NCI-H1092 treated with DMSO at 0.1 percent for 48 hours (cell line): ENCODE measurements around the gene CKAP5.

ENCODE experiments used
- DNase-seq: peaks from one replicate; lab custom pipeline; 2025; lab: John Stamatoyannopoulos, UW

CKAP5 gene

DNA sequence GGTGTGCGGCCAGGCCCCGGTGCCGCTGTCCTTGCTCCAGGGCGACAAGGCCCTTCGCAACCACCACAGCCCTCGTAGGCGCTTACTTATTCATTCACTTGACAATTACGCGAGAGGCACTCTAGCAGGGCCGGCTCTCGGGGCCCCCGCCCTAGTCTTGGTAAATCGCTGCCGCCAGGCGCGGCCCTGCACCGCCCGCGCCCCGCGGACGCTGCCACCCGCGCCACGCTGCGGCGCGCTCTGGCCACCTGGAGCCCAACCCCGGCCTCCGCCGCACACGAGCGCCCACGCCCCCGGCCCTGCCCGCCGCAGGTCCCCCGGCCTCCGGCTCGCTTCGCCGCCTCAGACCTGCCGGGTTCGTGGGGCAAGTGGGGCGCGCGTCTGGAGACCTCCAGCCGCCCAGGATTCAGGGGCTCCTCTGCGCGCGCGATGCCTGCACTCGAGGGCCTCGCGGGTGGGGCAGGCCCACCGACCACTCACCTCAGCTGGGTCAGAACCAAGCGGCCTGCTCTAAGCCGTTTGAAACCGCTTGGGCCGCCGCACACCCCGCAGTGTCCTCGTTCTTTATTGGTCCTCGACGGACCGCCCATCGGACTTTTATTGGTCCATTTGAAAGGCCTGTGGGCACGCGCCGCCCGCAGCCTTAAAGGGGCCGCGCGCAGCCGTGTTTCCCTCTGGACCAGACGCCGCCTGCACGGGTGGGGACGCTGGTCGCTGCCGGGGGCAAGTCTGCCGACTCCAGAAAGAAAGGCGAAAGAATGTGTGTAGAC lies at the start of gene CKAP5:
Gene CKAP5 (minus strand): TSS at position 541 of the 770 bp plus-strand sequence. CDS start 25,049 bp downstream, outside the sequence.
- DNase-seq = peak; percentile 96

DNA sequence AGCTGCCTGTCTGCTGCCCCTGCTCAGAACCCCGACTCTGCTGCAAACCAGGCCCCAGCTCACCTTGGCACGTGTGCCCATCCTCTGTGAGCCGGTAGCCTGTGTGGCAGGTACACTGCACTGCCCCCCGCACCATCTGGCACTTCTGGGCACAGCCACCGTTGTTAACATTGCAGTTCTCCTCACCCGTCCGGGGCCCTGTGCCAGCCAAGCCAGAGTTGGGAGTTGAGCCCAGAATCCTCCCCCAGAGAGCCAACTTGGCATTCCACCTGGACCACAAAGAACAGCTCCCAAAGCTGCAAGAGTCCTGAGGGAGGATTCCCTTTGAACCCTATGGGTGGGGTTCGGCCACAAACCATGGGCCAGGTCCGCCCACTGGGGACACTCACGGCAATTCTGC lies 49.7 kb upstream of the CKAP5 start:
- peak; percentile 80 for DNase-seq

DNA sequence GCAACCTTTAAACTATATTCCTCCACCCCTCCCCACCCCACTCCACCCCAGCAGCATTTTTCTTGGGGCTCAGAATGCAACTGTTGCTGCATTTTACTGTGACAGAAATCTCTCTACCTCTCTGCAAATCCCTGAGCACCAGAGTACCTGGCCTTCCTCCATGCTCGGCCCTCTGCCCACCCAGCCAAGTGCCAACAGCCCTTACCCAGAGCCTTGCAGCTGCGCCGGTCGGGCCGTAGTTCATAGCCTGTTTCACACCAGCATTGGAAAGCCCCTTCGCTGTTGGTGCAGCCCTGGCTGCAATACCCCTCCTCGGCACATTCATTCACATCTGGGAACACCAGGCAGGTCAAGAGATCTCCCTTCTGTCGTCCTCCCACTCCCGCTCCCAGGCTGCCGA lies 48.9 kb upstream of the CKAP5 start:
- peak; percentile 59 for DNase-seq

DNA sequence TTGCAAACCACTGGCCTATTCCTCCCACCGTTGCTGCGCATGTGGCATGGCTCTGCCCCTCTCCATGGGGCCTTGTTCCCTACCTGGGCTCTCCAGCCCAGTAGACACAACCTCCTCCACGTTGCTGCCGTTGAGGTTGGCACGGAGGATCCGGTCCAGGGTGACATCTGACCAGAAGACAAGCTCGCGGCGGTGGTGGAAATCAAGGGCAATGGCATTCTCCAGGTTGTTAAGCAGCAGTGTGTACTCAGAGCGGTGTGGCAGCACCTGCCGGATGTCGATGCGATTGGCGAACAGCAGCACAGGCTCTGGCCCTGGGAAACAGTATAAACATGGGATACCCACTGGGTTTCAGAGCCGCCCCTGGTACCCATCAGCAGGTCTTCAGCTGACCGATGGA lies 48.4 kb upstream of the CKAP5 start:
- peak; percentile 86 for DNase-seq

DNA sequence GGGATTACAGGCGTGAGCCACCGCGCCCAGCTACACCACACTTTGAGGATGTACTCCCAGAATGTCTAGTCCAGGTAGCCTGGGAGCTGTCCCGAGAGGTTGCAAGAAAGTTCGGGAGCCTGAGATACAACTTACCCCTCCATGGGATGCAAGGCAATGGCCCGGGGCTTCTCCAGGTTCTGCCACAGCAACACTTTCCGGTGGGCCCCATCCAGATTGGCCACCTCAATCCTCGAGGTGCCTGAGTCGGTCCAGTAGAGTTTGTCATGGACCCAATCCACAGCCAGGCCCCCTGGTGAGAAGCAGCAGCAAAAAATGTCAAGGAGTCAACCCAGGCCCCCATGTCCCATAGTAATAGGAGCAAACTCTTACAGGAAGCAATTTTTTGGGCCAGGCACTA lies 46.8 kb upstream of the CKAP5 start:
- no peak for DNase-seq

DNA sequence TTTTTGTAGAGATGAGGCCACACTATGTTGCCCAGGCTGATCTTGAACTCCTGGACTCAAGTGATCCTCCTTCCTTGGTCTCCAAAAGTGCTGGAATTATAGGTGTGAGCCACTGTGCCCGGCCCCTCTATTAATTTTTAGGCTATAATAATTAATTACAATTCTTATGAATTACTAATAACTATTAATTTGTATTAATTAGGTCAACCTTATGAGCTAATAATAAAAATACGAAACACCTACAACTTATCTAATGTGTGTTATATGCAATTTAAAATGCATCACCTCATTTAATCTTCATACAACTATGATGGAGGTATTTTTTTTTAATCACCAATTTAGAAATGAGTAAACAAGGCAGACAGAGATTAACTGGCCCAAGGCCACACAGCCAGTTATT lies 46.0 kb upstream of the CKAP5 start:
- no peak for DNase-seq

DNA sequence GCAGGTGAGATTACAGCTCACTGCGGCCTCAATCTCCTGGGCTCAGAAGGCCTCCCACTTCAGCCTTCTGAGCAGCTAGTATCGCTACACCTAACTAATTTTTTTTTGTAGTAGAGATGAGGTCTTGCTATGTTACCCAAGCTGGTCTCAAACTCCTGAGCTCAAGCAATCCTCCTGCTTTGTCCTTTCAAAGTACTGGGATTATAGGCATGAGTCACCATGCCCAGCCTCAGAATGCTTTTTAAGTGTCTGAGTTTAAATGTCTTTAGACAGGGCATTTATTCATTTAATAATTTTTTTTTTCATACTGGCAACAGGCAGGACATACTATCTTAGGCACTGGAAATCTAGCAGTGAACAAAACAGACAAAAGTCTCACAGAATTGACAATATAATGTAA lies 44.6 kb upstream of the CKAP5 start:
- DNase-seq = no peak

DNA sequence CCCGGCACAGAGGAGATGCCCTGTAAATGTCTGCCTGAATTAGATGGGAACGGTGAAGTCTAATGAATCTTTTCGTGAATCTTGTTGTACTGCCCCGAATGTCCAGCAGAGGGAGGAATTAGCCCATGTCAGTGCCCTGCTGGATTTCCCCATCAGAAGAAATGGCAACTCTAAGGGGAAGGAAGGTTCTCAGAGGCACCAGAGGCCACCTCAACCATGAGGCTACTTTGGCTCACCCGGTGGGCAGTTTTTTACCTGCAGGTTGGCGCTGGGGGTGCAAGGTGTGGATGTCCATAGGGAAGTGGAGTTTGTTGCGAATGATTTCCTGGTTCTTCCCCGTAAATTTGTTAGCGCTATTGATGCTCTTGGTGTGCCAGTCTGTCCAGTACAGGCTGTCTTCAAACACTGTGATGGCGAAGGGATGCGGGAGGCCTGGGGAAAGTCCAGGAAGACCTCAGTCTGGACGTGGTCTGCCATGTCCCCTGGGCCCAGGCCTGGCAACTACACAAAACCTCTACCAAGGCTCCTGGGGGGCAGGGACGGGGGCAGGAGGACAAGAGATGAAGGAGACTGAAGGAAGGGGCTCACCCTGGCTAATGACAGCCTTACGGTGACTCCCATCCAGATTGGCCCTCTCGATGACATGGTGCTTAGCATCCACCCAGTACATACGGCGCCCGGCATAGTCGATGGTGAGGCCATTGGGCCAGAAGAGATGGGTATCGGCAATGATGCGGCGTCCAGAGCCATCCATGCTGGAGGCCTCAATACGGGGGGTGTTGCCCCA lies 43.8 kb upstream of the CKAP5 start:
- peak; percentile 86 for DNase-seq

DNA sequence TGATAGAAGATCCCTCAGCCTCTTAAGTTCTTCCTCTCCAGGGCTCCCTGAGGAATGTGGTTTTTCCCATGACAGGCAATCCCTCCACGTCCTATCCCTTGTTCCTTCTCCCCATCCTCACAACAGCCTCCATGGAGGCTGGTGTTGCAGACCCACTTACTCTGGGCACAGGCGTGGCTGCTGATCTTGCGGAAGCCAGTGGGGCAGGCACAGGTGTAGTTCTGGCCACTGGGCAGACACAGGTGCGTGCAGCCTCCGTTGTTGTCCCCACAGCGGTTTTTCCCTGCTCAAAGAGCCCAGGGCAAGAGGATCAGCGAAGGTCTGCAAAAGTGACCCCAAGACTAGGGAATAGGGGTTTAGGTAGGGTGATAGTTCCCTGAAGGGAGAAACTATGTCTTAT lies 43.2 kb upstream of the CKAP5 start:
- DNase-seq = no peak

DNA sequence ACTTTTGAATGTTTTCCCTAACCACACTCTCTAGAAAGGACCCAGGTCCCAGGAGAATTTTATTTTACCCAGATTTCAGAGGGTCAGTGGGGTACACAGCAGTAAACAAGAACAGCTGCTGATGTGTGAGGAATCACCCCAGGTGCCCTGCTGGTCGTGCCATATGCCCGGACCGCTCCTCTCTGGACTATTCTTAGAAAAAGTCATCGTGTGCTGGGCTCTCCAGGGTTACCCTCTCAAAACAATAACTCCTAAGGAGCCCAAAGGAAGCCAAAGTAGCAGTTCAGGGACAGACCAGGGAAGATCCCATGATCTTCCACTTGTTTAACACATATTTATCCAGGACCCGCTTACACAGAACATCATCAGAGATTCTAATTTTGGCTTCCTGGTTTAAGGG lies 42.6 kb upstream of the CKAP5 start:
- no peak for DNase-seq

DNA sequence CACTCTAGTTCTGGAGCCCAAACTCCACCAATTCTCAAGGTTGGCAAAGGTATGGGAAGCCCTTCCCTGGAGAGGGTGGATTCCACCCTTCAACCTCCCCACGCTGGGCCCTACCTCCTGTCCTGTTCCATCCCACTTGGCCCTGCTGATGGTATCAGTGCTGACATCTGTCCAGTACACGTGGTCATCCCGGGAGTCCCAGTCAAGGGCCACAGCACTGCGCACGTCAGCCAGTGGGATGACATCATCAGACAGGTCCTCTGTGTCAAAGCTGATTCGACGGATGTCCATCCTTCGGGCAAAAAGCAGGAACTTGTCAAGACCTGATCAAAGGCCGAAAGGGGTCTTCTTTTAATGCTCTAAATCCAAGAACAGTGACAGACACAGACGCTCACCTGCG lies 40.1 kb upstream of the CKAP5 start:
- DNase-seq = no peak

DNA sequence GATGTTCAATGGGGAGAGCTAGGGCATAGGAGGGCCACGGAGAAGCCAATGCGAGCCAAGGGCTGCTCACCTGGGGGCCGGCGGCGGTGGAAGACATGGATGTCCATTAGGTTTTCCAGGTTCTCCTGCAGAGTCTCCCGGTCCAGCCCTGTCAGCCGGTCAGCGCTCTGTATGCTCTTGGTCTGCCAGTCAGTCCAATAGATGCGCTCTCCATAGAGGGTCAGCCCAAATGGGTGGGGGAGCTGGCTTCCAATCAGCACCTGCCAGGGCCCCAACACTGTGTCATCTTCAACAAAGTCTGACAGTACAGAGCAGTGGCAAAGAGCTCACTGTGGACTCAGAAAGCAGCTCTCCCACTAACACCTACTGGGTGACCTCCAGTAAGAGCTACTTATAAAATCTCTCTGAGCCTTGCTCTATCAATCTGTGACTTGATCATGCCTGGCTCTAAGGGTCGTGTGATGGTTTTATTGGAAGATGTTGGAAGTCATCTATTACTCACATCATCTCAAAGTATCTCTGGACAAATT lies 33.0 kb upstream of the CKAP5 start:
- DNase-seq = no peak

DNA sequence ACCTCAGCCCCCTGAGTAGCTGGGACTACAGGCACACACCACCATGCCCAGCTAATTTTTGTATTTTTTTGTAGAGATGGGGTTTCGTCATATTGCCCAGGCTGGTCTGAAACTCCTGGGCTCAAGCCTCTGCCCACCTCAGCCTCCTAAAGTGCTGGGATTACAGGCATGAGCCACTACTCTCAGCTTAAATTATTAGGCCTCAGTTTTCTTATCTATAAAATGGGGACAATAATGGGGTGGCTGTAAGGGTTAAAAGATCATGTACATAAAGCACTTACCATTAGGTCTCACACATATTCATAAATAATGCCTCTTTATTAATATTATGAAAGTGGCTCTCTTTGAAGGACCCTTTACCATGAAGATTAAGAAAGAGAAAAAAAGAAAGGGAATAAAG lies 31.5 kb upstream of the CKAP5 start:
- no peak for DNase-seq

DNA sequence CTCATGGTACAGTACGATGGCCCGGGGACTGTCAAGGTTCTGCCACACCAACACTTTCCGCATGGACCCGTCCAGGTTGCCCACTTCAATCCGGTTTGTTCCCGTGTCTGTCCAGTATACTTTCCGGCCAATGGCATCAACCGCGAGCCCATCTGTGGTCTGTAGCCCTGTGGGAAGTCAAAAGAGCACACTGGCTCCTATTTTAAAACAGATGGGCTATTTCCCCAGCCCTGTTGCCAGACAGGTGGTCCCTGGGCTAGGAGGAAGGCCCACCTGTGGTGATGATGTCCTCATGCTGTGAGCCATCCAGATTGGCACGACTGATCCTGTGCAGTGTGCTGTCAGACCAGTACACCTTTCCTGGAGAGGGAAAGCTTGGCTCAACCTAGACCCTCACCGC lies 30.4 kb upstream of the CKAP5 start:
- no peak for DNase-seq

DNA sequence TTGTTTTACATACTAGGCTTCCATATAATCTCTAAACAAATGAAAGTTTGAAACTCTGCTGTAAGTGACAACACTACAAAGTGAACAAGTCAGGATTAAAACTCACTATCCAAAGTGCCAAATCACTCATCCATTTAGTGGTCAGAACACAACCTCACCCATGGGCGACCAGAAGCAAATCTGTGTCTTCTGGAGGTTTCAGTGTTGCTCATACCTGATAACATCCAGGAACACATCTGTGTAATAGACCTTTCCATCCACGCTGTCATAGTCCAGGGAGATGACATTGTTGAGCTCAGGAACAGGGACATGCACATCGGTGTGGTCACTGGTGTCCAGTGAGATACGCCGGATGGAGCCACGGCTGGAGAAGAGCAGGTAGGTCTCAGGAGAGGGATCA lies 28.5 kb upstream of the CKAP5 start:
- no peak for DNase-seq

DNA sequence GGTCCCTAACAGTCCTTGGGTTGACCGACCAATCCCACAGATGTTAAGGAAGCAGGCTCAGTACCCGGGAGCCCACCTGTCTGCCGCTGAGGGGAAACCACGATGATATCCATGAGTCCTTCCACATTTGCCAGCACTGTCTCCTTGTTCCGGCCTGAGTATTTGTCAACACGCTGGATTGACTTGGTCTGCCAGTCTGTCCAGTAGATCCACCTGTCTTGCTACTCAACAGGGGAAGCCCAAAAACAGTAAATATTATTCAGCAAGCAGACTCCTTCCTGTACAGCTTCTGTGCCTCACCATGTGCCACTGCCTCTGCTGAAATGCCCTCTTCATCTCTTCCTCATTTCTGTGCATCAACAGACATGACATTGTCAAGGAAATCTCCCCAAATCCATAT lies 22.8 kb upstream of the CKAP5 start:
- DNase-seq = no peak

DNA sequence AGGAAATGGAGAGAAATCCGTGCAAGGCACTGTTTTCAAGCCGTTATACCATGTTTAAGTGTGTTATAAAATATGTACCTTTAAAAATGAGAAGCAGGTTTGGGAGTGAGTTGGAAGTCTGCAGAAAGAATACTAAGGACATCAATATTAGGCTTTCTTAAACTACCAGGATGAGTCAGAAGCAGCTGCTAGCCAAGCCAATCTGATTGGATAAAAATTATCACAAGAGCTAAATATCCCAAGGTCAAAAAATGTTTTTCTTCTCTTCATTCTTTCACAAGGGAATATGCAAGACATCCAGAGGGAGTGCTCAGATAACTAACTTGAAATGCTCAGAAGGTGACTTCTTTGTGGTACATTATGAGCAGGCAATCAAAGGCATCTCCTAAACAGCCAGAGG lies 19.3 kb upstream of the CKAP5 start:
- DNase-seq = no peak

DNA sequence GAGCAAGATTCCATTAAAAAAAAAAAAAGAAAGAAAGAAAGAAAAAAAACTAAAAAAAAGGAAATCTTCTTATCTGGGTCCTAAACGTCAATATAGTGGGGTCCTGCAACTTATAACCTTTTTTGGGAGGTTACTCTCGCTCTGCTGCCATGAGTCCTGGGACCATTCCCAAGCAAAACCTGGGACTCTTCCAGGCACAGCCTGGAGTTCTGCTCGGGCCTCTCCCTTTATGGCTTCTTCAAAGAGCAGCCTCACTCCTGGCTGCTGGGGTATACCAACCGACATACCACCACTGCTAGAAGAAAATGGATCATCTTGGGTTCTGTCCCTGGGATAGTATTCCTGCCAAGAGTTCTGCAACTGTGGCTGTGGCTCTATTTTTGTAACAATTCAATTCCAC lies 14.1 kb upstream of the CKAP5 start:
- DNase-seq = no peak

DNA sequence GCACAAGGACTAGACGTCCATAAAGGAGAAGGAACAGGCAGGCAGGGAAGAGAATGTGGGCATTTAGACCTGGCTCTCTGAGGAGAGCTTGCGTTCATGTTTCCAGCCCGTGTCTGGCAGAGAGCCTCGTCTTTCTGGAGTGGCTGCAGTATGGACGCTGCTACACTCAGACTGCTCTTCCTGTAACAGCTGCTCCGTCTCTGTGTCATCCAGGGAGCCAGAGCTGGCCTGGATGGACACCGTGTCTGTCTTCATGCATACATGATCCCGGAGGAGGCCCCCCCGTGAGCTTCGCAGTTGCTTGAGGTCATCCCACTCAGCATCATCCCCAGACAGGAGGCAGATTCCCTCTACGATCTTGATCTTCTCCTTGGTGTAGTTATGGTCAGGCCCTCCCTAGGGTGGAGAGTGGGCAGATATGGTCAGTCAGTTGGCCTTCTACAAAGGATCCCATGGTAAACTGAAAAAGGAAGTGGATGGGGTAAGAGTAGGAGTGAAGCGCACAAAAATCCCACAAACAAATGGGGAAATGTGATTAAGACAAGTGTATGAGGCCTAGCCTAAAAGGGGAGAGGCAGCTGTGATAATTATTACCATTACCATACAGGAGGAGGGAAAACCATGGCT lies 13.0 kb upstream of the CKAP5 start:
- no peak for DNase-seq

DNA sequence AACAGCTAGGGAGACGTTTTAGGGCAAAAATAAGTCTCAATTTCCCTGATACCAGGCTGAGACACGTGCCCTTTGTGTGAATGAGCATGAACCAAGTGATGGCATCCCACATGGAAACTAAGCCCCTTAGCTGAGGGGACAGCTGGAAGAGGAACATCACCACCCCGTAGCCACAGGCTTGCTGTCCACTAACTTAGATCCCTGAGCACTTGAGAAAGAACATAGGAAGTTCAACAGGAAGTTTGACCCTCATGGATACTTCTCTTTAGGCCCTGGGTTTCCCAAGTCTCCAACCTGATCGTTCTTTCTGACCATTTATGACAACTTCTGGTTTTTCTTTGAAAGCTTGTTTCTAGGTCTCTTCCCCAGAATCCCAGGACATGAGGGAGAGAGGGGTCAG lies 11.6 kb upstream of the CKAP5 start:
- DNase-seq = no peak

DNA sequence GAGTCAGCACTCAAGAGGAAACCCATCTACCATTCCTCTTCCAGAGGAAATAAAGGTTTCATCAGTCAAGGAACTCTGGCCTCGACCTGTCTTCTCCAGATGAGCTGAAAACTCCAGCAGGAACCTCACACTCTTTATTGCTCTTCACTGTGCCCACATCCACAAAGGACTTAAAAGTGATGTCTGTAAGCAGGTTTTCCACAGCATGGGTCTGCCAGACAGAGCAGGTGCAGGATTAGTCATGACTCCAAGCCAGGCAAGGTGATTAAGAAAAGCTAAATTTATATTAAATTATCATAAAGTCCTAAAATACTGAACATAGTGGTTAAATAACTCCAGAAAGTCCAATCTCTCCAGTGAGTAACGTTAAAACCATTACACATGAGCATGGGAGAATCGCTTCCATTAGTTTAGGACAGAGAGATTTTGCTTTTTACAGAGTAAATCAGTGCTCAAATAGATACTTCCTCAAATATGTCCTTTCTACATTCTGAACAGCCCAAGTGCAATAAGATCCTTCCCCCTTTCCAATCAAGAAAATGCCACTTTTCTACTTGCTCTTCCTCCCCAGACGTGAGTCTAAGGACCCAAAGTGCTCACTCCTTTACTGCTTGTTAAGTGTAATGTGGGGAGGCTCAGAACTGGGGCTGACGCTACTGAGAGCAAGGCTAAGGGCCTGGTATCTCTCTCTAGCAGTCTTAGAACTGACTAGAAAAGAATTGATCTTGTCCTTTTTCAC lies 10.7 kb upstream of the CKAP5 start:
- no peak for DNase-seq

DNA sequence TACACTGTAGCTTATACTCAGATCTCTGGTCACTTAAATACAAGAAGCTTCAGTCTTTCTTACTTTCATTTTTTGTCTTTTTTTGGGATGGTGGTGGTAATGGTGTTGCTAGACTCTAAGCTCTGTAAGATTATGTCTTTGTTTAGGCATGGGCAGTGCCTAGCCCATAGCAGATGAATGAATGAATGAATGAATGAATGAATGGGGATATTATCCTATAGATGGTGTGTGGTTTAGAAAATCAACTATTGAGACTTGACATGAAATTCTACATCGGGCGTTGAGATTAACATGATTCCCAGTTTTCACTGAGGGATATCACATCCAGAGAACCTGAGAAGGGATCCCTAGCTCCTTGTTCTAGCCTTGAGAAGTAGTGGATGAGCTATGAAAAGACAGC lies 9.8 kb upstream of the CKAP5 start:
- DNase-seq = no peak
